DOHH2 (cell line): ENCODE measurements around the gene MYO9A.

Source experiments
- H3F3A ChIP-seq: fragments of 200-600 bp; sonication (generic), shearing (Covaris generic); 2 replicates; pipeline ENCODE4 v1.6.0; 2016; ENCODE audit warnings: antibody characterized with exemption, mild to moderate bottlenecking; ENCODE audit not compliant: control insufficient read depth, insufficient read depth
- H3K27ac ChIP-seq: fragments of 200-600 bp; sonication (generic); 2 replicates; pipeline ENCODE4 v1.5.1; 2014; ENCODE audit warnings: low read depth, mild to moderate bottlenecking, low read length, moderate library complexity
- H3K27me3 ChIP-seq: fragments of 200-600 bp; sonication (generic); 2 replicates; pipeline ENCODE4 v1.6.1; 2014; ENCODE audit warnings: mild to moderate bottlenecking, low read length, mixed read lengths; ENCODE audit not compliant: control insufficient read depth
- H3K36me3 ChIP-seq: fragments of 200-600 bp; sonication (generic); 2 replicates; pipeline ENCODE4 v1.6.1; 2014; ENCODE audit warnings: mild to moderate bottlenecking, low read length, moderate library complexity, mixed read lengths; ENCODE audit not compliant: control insufficient read depth
- H3K4me1 ChIP-seq: fragments of 200-600 bp; sonication (generic); 2 replicates; pipeline ENCODE4 v1.6.1; 2014; ENCODE audit warnings: mild to moderate bottlenecking, low read length, mixed read lengths; ENCODE audit not compliant: control insufficient read depth
- H3K4me2 ChIP-seq: fragments of 200-600 bp; sonication (generic); 2 replicates; pipeline ENCODE4 v1.6.0; 2014; ENCODE audit warnings: mild to moderate bottlenecking, low read length, moderate library complexity
- H3K4me3 ChIP-seq: fragments of 200-600 bp; sonication (generic); 2 replicates; pipeline ENCODE4 v1.5.1; 2014; ENCODE audit warnings: mild to moderate bottlenecking, low read length, mixed read lengths
- H3K79me2 ChIP-seq: fragments of 200-600 bp; sonication (generic); 2 replicates; pipeline ENCODE4 v1.6.1; 2014; ENCODE audit warnings: mild to moderate bottlenecking, low read length, mixed read lengths; ENCODE audit not compliant: control insufficient read depth
- H3K9me2 ChIP-seq: fragments of 200-600 bp; sonication (generic); replicated peaks from 2 replicates; pipeline ENCODE4 v1.6.1; 2014; ENCODE audit warnings: mild to moderate bottlenecking, low read length, mixed read lengths; ENCODE audit not compliant: control insufficient read depth
- H3K9me3 ChIP-seq: fragments of 200-600 bp; sonication (generic); 2 replicates; pipeline ENCODE4 v1.6.1; 2014; ENCODE audit warnings: antibody characterized with exemption, low read length, mixed read lengths; ENCODE audit not compliant: control insufficient read depth, insufficient read depth
- H4K20me1 ChIP-seq: fragments of 200-600 bp; sonication (generic); 2 replicates; pipeline ENCODE4 v1.6.0; 2014; ENCODE audit warnings: low read depth, mild to moderate bottlenecking, antibody characterized with exemption, low read length, moderate library complexity; ENCODE audit not compliant: control insufficient read depth, insufficient read depth
- CTCF ChIP-seq: fragments of 200-600 bp; sonication (generic); IDR thresholded peaks from one replicate; pipeline ENCODE4 v1.5.1; 2014; ENCODE audit warnings: antibody characterized with exemption, mild to moderate bottlenecking, low read depth, low read length; ENCODE audit not compliant: poor library complexity, severe bottlenecking
- EZH2phosphoT487 ChIP-seq: fragments of 200-600 bp; sonication (generic); IDR thresholded peaks from 2 replicates; pipeline ENCODE4 v1.6.1; 2017; ENCODE audit warnings: borderline replicate concordance, mild to moderate bottlenecking, antibody characterized with exemption, low read length, moderate library complexity, mixed read lengths

MYO9A gene

GRCh38 chr15:72050700-72051099 lies 67.2 kb downstream of the MYO9A start:
- H4K20me1 ChIP-seq: no peaks in the 10 kb centered on the region
- H3F3A ChIP-seq: no peaks in the 10 kb centered on the region
- peak overlapping the region; percentile 59 for H3K27ac ChIP-seq
- 0 out of 2 replicates have a peak, but pooled peaks cover 2% of the 10 kb centered on the region for H3K9me3 ChIP-seq
- H3K4me1 ChIP-seq: peaks cover 70% of the 10 kb centered on the region
- TF ChIP-seq CTCF (no peak), EZH2phosphoT487 (no peak)
- H3K79me2 ChIP-seq: peaks cover 96% of the 10 kb centered on the region
- H3K4me3 ChIP-seq: peak overlapping the region; percentile 30
- no peaks in the 10 kb centered on the region for H3K9me2 ChIP-seq
- H3K4me2 ChIP-seq: peak overlapping the region; percentile 55
- no peaks in the 10 kb centered on the region for H3K27me3 ChIP-seq
- peaks cover 55% of the 10 kb centered on the region for H3K36me3 ChIP-seq

GRCh38 chr15:72047020-72047419 lies 70.9 kb downstream of the MYO9A start:
- TF ChIP-seq CTCF (no peak), EZH2phosphoT487 (no peak)
- 0 out of 2 replicates have a peak, but pooled peaks cover 2% of the 10 kb centered on the region for H3K9me3 ChIP-seq
- H3K27ac ChIP-seq: no peak overlapping the region
- no peaks in the 10 kb centered on the region for H3K9me2 ChIP-seq
- no peaks in the 10 kb centered on the region for H4K20me1 ChIP-seq
- peaks cover 45% of the 10 kb centered on the region for H3K36me3 ChIP-seq
- peaks cover 59% of the 10 kb centered on the region for H3K4me1 ChIP-seq
- H3K4me3 ChIP-seq: no peak overlapping the region
- H3F3A ChIP-seq: no peaks in the 10 kb centered on the region
- H3K27me3 ChIP-seq: no peaks in the 10 kb centered on the region
- H3K4me2 ChIP-seq: no peak overlapping the region
- H3K79me2 ChIP-seq: peaks cover 90% of the 10 kb centered on the region

- no peaks in the 10 kb centered on the region for H3K9me2 ChIP-seq
- no peaks in the 10 kb centered on the region for H3K27me3 ChIP-seq
- TF ChIP-seq EZH2phosphoT487: no peak
- no peak for TF ChIP-seq CTCF
- H3K4me1 ChIP-seq: peaks cover 38% of the 10 kb centered on the region
- no peak overlapping the region for H3K4me2 ChIP-seq
- H3K36me3 ChIP-seq: peaks cover 45% of the 10 kb centered on the region
- H4K20me1 ChIP-seq: no peaks in the 10 kb centered on the region
- no peak overlapping the region for H3K4me3 ChIP-seq
- H3K27ac ChIP-seq: no peak overlapping the region
- peaks cover 89% of the 10 kb centered on the region for H3K79me2 ChIP-seq
- H3F3A ChIP-seq: no peaks in the 10 kb centered on the region
- H3K9me3 ChIP-seq: no peaks in the 10 kb centered on the region
Measured at GRCh38 chr15:72044956-72045355, 73.0 kb downstream of the MYO9A start.
